ENCODE measurements around the gene ARID4A. TPM values are rescaled to one million over a fixed set of nuclear protein-coding genes. Genes with fewer than 3 reads are reported as not detected.
A peak's percentile ranks its signal among the peaks of the same experiment; 100 is the strongest.
"Not testable (repeated sequence)": the region's sequence is repeated elsewhere in the genome, so short reads cannot be mapped to it uniquely, and the experiment has no call there.

Gene ARID4A
- total and polyA plus RNA-seq, 7 experiments from 2014 or later, result 25.7 to 79.2 (median 70.7) TPM

DNA sequence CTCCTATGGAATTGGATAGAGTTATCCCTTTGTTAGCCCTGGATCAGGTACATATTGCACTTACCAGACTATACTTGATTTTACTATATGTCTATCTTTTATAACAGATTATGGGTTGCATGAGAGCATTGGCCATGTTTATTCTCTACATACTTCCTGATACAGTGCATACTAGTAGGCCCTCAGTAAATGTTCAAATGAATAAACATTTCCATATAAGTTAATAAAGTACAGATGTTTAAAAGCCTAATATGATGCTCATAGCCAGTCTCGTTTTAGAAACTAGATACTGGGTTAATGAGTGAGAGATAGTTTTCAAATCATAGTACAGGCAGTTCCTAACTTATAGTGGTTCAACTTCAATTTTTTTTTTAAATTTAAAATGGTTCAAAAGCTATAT, 57.9 kb downstream of the ARID4A start:
- H3K27ac ChIP-seq (ENCODE audit: low read depth, low read length), result no peak overlapping the region
- no peak overlapping the region for H3K4me3 ChIP-seq (ENCODE audit: low read length)
- peaks cover 0 to 10% of the 10 kb centered on the region in 2 donors for H3K4me1 ChIP-seq (ENCODE audit: control insufficient read depth in 2 of 2, insufficient read depth in 2 of 2, low read length in 2 of 2)
- POLR2A ChIA-PET, result no interaction called here
- ATAC-seq, result no peak
- no peaks in the 10 kb centered on the region for H3K27me3 ChIP-seq (ENCODE audit: control insufficient read depth in 2 of 2, insufficient read depth in 2 of 2, low read length in 2 of 2)
- peaks cover 0 to 41% (median 7%) of the 10 kb centered on the region in 3 experiments for H3K36me3 ChIP-seq (ENCODE audit: control insufficient read depth in 2 of 3, insufficient read depth in 3 of 3, low read length in 3 of 3)
- peaks cover 13 to 45% (median 31%) of the 10 kb centered on the region in 7 donors for H3K4me1 Mint-ChIP-seq
- peaks cover 6 to 57% (median 25%) of the 10 kb centered on the region in 5 donors for H3K36me3 Mint-ChIP-seq
- H3K27me3 Mint-ChIP-seq, result no peaks in the 10 kb centered on the region
- no peaks in the 10 kb centered on the region for H3K9me3 ChIP-seq (ENCODE audit: control insufficient read depth in 2 of 3, low read length in 3 of 3)
- no peak overlapping the region for H3K4me3 Mint-ChIP-seq
- H3K9me3 Mint-ChIP-seq, result no peaks in the 10 kb centered on the region
- intact Hi-C loops (cut with micrococcal nuclease), result no loop called here
- DNase-seq, result no peak
- CTCF ChIA-PET, result interaction anchor here (0.7 to 1.8 kb wide), 2 partner anchors 39 to 996 kb away, joined by 5 to 6 read pairs; partner anchors contain the start of gene TOMM20L
- peak overlapping the region in 2 of 9 donors; percentile 21 to 65 for H3K27ac Mint-ChIP-seq

DNA sequence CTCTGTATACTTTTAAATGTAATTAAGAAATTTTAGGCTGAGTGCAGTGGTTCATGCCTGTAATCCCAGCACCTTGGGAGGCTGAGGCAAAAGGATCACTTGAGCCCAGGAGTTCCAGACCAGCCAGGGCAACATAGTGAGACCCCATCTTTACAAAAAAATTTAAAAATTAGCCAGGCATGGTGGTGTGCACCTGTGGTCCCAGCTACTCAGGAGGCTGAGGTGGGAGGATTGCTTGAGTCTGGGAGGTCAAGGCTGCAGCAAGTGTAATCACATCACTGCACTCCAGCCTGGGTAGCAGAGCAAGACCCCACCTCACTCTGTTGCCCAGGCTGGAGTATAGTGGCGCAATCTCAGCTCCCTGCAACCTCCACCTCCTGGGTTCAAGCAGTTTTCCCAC, 63.9 kb downstream of the ARID4A start:
- H3K36me3 Mint-ChIP-seq, result peaks cover 22 to 45% (median 23%) of the 10 kb centered on the region in 5 donors
- not testable (repeated sequence) for ATAC-seq; H3K4me3 Mint-ChIP-seq; H3K4me3 ChIP-seq (ENCODE audit: low read length); H3K4me1 ChIP-seq (ENCODE audit: control insufficient read depth in 2 of 2, insufficient read depth in 2 of 2, low read length in 2 of 2); H3K27me3 ChIP-seq (ENCODE audit: control insufficient read depth in 2 of 2, insufficient read depth in 2 of 2, low read length in 2 of 2); H3K4me1 Mint-ChIP-seq; H3K27me3 Mint-ChIP-seq; H3K9me3 Mint-ChIP-seq; H3K9me3 ChIP-seq (ENCODE audit: control insufficient read depth in 2 of 3, low read length in 3 of 3); DNase-seq; H3K27ac Mint-ChIP-seq; H3K27ac ChIP-seq (ENCODE audit: low read depth, low read length)
- intact Hi-C loops (cut with micrococcal nuclease), result loop anchor here (1.0 to 5.0 kb wide), 5 partner anchors 63 to 258 kb away; partner anchors contain the start of gene ARID4A (in 2 of the 2)
- peaks cover 8 to 62% (median 14%) of the 10 kb centered on the region in 3 experiments for H3K36me3 ChIP-seq (ENCODE audit: control insufficient read depth in 2 of 3, insufficient read depth in 3 of 3, low read length in 3 of 3)
- ChIA-PET POLR2A (interaction anchor here (0.6 kb wide), 1 partner anchor 139 kb away, joined by 4 read pairs; no protein-coding TSS in a partner anchor), CTCF (interaction anchor here (1.3 kb wide), 1 partner anchor 11 kb away, joined by 3 read pairs; no protein-coding TSS in a partner anchor)

DNA sequence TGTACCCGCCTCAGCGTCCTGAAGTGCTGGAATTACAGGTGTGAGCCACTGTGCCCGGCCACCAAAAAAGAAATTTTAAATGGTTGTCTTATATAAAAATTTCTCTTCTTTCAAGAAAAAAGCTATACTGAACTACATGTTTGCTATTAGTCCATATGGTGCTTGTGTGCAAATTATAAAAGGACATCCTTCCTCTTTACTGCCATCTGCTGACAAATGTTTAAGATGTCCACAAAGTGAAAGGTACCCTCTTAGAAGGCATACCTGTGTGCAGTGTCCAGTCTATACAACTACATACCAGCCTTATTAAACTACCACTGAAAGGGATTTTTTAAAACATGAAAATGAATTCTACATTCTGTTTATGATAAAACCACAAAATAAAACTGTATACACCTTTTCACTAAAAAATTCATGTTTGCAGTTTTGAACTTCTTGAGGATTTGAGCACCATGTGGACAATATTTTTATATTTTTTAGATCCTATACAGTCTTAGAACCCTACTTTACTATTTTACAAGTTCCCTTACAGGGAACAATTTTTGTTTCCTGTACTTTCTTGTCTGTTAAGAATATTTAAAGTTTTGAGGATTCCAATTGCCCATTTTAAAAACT, 64.5 kb downstream of the ARID4A start:
- Histone ChIP-seq H3K4me3 (ENCODE audit: low read length) (no peak overlapping the region), H3K27ac (ENCODE audit: low read depth, low read length) (no peak overlapping the region), H3K27me3 (ENCODE audit: control insufficient read depth in 2 of 2, insufficient read depth in 2 of 2, low read length in 2 of 2) (no peaks in the 10 kb centered on the region), H3K9me3 (ENCODE audit: control insufficient read depth in 2 of 3, low read length in 3 of 3) (no peaks in the 10 kb centered on the region), H3K36me3 (ENCODE audit: control insufficient read depth in 2 of 3, insufficient read depth in 3 of 3, low read length in 3 of 3) (peaks cover 8 to 67% (median 18%) of the 10 kb centered on the region in 3 experiments), H3K4me1 (ENCODE audit: control insufficient read depth in 2 of 2, insufficient read depth in 2 of 2, low read length in 2 of 2) (no peaks in the 10 kb centered on the region)
- intact Hi-C loops (cut with micrococcal nuclease), result loop anchor here (1.0 to 5.0 kb wide), 6 partner anchors 64 to 259 kb away; partner anchors contain the start of gene ARID4A (in 2 of the 2)
- H3K36me3 Mint-ChIP-seq, result peaks cover 27 to 52% (median 29%) of the 10 kb centered on the region in 5 donors
- POLR2A ChIA-PET, result no interaction called here
- H3K4me1 Mint-ChIP-seq, result peaks cover 0 to 6% (median 0%) of the 10 kb centered on the region in 7 donors
- H3K4me3 Mint-ChIP-seq, result no peak overlapping the region
- DNase-seq (peak in 6 of 9 donors; percentile 2 to 55 (median 34)), ATAC-seq (peak; percentile 63)
- no peak overlapping the region for H3K27ac Mint-ChIP-seq
- no peaks in the 10 kb centered on the region for H3K27me3 Mint-ChIP-seq
- no peaks in the 10 kb centered on the region for H3K9me3 Mint-ChIP-seq
- CTCF ChIA-PET, result interaction anchor here (1.3 kb wide), 1 partner anchor 11 kb away, joined by 3 read pairs; no protein-coding TSS in a partner anchor

DNA sequence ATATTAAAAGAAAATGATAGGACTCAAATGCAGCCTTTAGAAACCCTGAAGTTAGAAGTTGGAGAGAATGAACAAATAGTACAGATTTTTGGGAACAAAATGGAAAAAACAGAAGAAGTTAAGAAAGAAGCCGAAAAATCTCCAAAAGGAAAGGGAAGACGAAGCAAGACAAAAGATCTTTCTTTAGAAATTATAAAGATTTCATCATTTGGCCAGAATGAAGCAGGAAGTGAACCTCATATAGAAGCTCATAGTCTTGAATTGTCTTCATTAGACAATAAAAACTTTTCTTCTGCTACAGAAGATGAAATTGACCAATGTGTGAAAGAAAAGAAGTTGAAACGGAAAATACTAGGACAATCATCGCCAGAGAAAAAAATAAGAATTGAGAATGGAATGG, 66.0 kb downstream of the ARID4A start:
- ChIA-PET POLR2A (interaction anchor here (1.0 kb wide), 1 partner anchor 12 kb away, joined by 3 read pairs; no protein-coding TSS in a partner anchor), CTCF (no interaction called here)
- no peak overlapping the region for H3K27ac ChIP-seq (ENCODE audit: low read depth, low read length)
- H3K4me1 ChIP-seq (ENCODE audit: control insufficient read depth in 2 of 2, insufficient read depth in 2 of 2, low read length in 2 of 2), result no peaks in the 10 kb centered on the region
- Mint-ChIP-seq H3K4me1 (peaks cover 0 to 6% (median 0%) of the 10 kb centered on the region in 7 donors), H3K4me3 (no peak overlapping the region), H3K27ac (peak overlapping the region in 1 of 9 donors; percentile 23), H3K27me3 (no peaks in the 10 kb centered on the region), H3K36me3 (peaks cover 32 to 58% (median 34%) of the 10 kb centered on the region in 5 donors), H3K9me3 (no peaks in the 10 kb centered on the region)
- H3K27me3 ChIP-seq (ENCODE audit: control insufficient read depth in 2 of 2, insufficient read depth in 2 of 2, low read length in 2 of 2), result no peaks in the 10 kb centered on the region
- no peaks in the 10 kb centered on the region for H3K9me3 ChIP-seq (ENCODE audit: control insufficient read depth in 2 of 3, low read length in 3 of 3)
- no peak for DNase-seq
- H3K36me3 ChIP-seq (ENCODE audit: control insufficient read depth in 2 of 3, insufficient read depth in 3 of 3, low read length in 3 of 3), result peaks cover 8 to 72% (median 23%) of the 10 kb centered on the region in 3 experiments
- no peak overlapping the region for H3K4me3 ChIP-seq (ENCODE audit: low read length)
- intact Hi-C loops (cut with micrococcal nuclease), result loop anchor here in 1 of 2 donors (5.0 kb wide), 1 partner anchor 97 kb away; no protein-coding TSS in a partner anchor
- ATAC-seq, result no peak

DNA sequence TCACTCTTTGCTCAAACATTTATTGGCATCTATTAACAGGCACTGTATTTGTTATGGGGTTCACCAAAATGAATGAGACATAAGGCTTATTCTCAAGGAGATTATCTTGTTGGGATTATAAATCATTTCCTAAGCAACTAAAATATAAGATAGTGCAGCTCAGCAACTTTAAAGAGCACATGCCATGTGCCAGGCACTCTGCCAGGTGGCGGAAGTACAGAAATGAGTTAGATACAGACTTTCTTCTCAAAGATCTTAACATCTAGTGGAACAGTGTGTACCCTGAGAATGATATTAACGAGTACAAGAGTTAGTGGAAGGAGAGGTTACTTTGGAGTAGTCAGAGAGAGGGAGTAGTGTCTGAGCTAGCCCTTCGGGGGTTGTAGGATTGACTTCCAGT, 68.9 kb downstream of the ARID4A start:
- POLR2A ChIA-PET, result no interaction called here
- Mint-ChIP-seq H3K9me3 (no peaks in the 10 kb centered on the region), H3K4me3 (no peak overlapping the region), H3K36me3 (peaks cover 28 to 61% (median 31%) of the 10 kb centered on the region in 5 donors), H3K4me1 (peaks cover 0 to 6% (median 0%) of the 10 kb centered on the region in 7 donors), H3K27me3 (no peaks in the 10 kb centered on the region), H3K27ac (peak overlapping the region in 3 of 9 donors; percentile 14 to 88 (median 48))
- H3K4me3 ChIP-seq (ENCODE audit: low read length), result no peak overlapping the region
- H3K4me1 ChIP-seq (ENCODE audit: control insufficient read depth in 2 of 2, insufficient read depth in 2 of 2, low read length in 2 of 2), result no peaks in the 10 kb centered on the region
- no peaks in the 10 kb centered on the region for H3K27me3 ChIP-seq (ENCODE audit: control insufficient read depth in 2 of 2, insufficient read depth in 2 of 2, low read length in 2 of 2)
- H3K9me3 ChIP-seq (ENCODE audit: control insufficient read depth in 2 of 3, low read length in 3 of 3), result no peaks in the 10 kb centered on the region
- intact Hi-C loops (cut with micrococcal nuclease), result no loop called here
- CTCF ChIA-PET, result no interaction called here
- H3K27ac ChIP-seq (ENCODE audit: low read depth, low read length), result no peak overlapping the region
- no peak for ATAC-seq
- peaks cover 16 to 61% (median 19%) of the 10 kb centered on the region in 3 experiments for H3K36me3 ChIP-seq (ENCODE audit: control insufficient read depth in 2 of 3, insufficient read depth in 3 of 3, low read length in 3 of 3)
- no peak for DNase-seq

DNA sequence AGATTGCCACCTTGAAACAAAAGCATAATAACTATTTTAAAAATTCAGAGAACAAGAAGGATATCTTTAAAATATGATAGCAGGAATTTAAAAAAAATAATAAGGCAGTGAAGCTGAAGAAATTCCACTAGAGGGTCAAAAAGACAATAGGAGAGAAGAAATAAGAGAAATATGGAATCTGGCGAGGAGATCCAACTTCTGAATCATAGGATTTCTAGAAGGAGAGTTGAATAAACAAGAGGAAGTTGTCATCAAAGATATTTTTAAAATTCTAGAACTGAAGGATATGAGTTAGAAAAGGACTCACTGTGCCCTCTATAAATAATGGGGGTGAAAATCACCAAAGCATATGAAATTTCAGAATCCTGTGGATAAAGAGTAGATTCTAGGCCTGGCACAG, 70.6 kb downstream of the ARID4A start:
- Mint-ChIP-seq H3K4me1 (peaks cover 0 to 6% (median 0%) of the 10 kb centered on the region in 7 donors), H3K27ac (peak overlapping the region in 1 of 9 donors; percentile 9), H3K9me3 (no peaks in the 10 kb centered on the region), H3K4me3 (no peak overlapping the region), H3K36me3 (peaks cover 28 to 63% (median 31%) of the 10 kb centered on the region in 5 donors), H3K27me3 (no peaks in the 10 kb centered on the region)
- no peak overlapping the region for H3K4me3 ChIP-seq (ENCODE audit: low read length)
- ChIA-PET CTCF (no interaction called here), POLR2A (no interaction called here)
- H3K9me3 ChIP-seq (ENCODE audit: control insufficient read depth in 2 of 3, low read length in 3 of 3), result no peaks in the 10 kb centered on the region
- peaks cover 16 to 57% (median 19%) of the 10 kb centered on the region in 3 experiments for H3K36me3 ChIP-seq (ENCODE audit: control insufficient read depth in 2 of 3, insufficient read depth in 3 of 3, low read length in 3 of 3)
- ATAC-seq (no peak), DNase-seq (no peak)
- intact Hi-C loops (cut with micrococcal nuclease), result no loop called here
- no peaks in the 10 kb centered on the region for H3K4me1 ChIP-seq (ENCODE audit: control insufficient read depth in 2 of 2, insufficient read depth in 2 of 2, low read length in 2 of 2)
- no peak overlapping the region for H3K27ac ChIP-seq (ENCODE audit: low read depth, low read length)
- no peaks in the 10 kb centered on the region for H3K27me3 ChIP-seq (ENCODE audit: control insufficient read depth in 2 of 2, insufficient read depth in 2 of 2, low read length in 2 of 2)
